ENCODE results near the gene SKIL.
A peak's percentile ranks its signal among the peaks of the same experiment; 100 is the strongest.
"Not testable (repeated sequence)": the region's sequence is repeated elsewhere in the genome, so short reads cannot be mapped to it uniquely, and the experiment has no call there.

SKIL gene, protein sequence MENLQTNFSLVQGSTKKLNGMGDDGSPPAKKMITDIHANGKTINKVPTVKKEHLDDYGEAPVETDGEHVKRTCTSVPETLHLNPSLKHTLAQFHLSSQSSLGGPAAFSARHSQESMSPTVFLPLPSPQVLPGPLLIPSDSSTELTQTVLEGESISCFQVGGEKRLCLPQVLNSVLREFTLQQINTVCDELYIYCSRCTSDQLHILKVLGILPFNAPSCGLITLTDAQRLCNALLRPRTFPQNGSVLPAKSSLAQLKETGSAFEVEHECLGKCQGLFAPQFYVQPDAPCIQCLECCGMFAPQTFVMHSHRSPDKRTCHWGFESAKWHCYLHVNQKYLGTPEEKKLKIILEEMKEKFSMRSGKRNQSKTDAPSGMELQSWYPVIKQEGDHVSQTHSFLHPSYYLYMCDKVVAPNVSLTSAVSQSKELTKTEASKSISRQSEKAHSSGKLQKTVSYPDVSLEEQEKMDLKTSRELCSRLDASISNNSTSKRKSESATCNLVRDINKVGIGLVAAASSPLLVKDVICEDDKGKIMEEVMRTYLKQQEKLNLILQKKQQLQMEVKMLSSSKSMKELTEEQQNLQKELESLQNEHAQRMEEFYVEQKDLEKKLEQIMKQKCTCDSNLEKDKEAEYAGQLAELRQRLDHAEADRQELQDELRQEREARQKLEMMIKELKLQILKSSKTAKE

DNA sequence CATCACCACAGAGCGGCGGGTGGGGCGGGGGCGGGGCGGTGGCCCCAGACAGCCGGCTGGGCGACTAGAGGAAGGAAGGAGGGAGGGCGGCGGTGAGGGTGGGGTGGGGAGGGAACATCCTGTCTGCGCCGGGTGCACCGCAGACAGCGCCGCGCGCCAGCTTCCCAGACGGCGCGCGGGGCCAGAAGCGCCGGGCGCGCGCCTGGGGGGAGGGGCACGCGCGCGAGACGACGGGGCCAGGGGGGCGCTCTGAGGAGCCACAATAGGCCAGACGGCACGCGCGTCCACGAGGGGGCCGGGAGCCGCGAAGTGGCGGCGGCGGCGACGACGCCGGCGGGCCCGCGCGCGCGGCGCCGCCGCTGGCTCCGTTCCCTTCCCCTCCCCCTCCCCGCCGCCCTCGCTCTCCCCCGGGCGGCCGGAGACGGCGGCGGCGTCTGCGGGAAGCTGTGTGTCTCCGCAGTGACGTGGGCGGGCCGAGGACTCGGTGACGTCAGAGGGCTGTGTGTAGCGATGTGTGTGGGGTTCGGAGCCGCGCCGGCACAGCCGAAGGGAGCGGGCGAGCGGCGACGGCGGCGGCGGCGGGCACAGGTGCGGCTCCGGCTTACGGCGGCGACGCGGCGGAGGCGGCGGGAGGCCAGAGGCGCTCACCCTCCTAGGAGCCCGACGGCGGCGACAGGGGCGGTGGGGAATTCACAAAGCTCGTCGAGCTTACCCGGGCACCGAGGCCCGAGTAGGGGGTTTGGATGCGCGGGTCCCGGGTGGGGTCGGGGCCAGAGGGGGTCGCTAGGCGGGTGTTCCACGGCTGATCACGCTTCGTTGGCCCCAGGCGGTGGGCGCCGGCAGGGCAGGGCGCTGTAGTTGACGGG is at the start of gene SKIL:
Gene SKIL (plus strand): TSS at position 540 of the 866 bp plus-strand sequence. CDS start 2,617 bp downstream, outside the sequence.
- DNase-seq (ENCODE audit: low read depth) = peak; percentile 79

DNA sequence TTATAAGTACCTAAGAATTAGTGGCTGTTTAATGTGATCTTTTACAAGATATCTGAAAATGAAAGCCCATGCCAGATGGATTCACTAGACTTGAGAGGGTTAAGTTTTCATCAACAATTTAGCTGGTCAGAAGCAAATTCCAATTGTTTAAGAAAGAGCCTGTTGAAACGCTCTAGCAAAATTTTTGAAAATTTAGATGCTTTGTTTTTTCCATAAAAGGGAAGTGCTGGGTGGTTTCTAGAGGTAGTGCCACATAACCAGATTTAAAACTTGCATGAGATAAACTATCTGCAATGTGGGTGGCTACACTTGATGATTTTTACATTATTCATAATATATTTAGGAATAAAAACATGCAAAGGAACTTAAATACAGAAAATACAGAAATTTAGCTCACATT is 48.5 kb upstream of the SKIL start:
- DNase-seq (ENCODE audit: low read depth) = no peak

DNA sequence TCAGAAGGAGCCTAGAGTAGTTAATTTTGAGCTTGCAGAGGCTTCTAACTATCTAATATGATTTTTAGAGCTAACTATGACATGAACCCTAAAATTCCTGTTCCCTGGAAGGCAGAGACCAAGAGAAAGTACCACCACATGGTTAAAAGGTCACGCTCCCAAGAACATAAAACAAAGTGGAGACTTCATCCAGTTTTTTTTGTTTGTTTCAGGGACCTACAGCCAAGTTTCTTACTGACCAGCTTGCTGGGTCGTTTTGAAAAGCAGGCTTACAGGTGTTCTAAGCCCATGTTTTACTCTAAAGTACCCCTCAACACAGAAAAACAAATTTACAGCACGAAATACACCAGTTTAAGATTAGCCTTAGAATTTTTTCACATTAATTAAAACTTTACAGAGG is 39.6 kb upstream of the SKIL start:
- no peak for DNase-seq (ENCODE audit: low read depth)

DNA sequence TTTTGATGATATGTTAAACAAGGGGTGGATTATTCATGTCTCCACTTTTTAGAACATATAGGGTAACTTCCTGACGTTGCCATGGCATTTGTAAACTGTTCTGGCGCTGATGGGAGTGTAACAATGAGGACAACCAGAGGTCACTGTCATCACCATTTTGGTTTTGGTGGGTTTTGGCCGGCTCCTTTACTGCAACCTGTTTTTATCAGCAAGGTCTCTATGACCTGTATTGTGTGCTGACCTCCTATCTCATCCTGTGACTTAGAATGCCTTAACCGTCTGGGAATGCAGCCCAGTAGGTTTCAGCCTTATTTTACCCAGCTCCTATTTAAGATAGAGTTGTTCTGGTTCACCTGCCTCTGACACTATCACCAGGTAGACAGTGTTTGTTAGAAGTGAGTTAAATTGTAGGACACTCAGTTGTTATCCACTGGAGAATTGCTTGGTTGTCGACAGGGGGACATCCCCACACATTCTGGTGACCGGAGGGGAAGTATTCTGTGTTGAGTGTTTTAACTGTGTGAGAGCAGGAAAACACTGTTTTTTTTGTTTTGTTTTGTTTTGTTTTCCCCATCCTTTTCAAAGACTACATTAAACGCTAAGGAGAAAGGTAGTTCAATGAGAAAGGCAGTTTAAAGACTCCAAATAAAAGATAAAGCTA is 36.9 kb upstream of the SKIL start:
- no peak for DNase-seq (ENCODE audit: low read depth)

DNA sequence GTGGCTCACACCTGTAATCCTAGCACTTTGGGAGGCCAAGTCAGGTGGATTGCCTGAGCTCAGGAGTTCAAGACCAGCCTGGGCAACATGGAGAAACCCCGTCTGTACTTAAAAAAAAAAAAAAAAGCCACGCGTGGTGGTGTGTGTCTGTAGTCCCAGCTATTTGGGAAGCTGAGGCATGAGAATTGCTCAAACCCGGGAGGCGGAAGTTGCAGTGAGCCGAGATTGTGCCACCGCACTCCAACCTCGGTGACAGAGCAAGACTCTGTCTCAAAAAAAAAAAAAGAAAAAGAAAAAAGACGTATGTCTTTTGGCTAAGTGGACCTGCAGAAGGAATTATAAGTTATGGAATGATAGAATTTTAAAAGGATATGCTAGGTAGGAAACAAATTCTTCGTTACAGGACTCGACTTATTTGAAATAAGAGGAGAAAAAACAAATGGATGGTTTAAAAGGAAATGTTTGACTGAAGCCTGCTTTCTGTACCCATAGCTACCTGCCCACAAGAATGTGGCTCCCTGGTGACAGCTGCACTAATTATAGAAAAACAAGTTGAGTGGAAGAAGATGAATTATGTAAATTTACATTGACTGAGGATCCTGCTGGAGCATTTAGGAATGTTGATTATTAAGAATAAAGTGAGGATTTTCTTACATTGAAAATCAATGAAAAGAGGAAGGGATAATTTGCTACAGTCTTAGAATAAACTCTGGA is 36.0 kb upstream of the SKIL start:
- no peak for DNase-seq (ENCODE audit: low read depth)

DNA sequence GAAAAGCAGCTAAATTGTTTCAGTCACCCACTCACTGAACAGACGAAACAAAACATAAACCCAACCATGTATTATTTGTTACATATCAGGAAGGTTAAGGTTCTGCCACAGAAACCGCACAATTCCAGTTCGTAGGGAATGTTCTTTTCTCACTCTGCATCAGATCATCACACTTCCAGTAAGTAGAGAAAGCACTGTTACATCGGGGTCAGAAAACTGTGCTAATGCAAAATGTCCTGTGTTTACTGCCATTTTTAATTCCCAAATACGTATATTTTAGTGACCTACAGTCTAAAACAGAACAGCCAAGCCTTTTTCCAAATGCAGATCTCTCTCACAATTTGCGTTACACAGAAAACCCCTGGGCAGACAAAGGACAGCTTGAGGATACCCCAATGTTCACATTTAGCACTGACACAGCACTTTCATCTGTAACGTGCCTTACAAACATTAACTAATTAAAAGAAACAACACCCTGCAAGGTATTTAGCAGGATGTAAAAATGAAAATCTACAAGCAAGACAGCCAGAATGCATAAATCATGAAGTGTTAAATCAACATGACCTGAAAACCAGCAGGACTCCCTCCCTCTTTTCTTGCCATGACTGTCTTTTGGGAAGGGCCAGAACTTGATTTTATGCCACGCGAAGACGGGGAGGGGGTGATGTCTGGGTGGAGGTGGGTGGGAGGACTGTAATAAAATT is 34.8 kb upstream of the SKIL start:
- no peak for DNase-seq (ENCODE audit: low read depth)

DNA sequence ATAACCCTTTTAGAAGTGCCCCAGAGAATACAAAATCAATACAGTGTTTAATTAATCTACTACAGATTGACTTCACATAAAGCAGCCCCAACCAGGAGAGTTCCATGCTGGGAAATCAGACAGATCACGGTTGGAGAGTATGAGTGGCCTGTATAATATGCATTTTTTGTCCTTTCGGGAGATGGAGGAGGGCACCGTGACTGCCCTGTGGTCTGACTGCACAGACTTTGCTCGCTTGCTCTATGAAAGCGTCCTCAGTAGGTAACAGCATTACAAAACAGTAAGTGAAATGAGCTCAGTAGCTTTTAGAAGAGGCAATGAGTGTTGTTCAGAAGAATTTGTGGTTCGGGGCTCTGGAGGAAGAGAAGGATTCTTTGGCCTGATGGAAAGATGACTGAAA is 34.2 kb upstream of the SKIL start:
- no peak for DNase-seq (ENCODE audit: low read depth)

DNA sequence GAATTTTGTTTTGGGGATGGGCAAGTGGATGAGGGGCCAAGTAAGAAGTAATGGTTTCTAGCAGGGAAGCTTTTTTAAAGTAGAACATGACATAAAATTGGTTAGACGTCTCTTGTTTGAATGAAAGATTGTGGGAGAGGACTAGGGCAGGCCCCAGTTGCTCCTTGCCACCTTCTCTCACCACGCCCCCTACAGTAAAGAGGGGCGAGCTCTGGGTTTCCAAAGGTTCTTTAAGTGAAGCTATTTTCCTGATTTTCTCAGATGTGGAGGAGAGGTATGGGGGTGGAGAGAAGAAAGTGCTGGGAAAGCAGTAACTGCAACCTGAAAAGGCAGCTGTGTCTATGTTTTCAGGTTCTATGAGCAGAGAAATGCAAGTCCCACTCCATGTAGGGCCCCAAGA is 32.6 kb upstream of the SKIL start:
- no peak for DNase-seq (ENCODE audit: low read depth)

DNA sequence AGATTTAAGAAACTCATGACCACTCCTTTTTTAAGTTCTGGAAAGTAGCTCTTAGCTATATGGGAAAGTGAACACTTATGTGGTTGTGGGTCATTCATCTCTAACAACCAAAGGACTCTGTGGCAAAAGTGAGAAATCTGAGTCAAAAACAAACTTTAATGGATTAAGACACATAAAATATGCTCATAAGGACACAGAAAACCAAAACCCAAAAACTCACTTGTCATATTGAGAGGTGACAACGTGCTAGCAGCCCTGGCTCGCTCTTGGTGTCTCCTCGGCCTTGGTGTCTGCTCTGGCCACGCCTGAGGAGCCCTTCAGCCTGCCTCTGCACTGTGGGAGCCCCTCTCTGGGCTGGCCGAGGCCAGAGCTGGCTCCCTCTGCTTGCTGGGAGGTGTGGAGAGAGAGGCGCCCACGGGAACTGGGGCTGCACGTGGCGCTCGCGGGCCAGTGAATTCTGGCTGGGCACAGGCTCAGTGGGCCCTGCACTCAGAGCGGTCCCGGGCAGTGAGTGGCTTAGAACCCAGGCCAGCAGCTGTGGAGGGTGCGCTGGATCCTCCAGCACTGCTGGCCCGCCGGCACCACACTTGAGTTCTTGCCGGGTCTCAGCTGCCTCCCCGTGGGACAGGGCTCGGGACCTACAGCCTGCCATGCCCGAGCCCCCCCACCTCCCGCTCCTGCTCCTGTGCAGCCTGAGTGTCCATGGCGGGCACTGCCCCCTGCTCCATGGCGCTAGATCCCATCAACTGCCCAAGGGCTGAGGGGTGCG is 30.3 kb upstream of the SKIL start:
- DNase-seq (ENCODE audit: low read depth) = no peak

DNA sequence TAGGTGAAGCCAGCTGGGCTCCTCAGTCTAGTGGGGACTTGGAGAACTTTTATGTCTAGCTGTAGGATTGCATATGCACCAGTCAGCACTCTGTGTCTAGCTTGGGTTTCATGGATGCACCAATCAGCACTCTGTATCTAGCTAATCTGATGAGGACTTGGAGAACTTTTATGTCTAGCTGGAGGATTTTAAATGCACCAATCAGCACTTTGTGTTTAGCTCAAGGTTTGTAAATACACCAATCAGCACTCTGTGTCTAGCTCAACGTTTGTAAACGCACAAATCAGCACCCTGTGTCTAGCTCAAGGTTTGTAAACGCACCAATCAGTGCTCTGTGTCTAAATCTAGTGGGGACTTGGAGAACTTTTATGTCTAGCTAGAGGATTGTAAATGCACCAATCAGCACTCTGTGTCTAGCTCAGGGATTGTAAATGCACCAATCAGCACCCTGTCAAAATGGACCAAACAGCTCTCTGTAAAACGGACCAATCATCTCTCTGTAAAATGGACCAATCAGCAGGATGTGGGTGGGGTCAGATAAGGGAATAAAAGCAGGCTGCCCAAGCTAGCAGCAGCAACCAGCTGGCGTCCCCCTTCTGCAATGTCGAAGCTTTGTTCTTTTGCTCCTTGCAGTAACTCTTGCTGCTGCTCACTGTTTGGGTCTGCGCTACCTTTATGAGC is 29.5 kb upstream of the SKIL start:
- not testable (repeated sequence) for DNase-seq (ENCODE audit: low read depth)

DNA sequence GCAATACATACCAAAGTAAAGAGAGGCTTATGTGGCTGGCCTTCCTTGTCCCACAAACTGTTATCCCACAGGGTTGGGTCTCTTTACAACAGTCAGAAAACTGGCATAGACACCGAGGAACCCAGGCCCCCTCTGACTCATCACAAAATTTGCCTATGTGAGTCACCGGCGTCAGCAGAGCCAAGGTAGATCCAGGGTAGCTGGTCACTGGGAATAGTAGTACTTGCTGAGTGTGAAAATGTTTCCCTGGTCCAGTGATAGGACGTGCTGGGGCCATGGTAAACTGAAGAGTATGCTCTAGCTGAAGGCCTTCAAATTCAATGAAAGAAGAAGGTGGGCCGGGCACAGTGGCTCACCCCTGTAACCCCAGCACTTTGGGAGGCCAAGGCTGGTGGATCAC is 27.1 kb upstream of the SKIL start:
- DNase-seq (ENCODE audit: low read depth) = no peak

DNA sequence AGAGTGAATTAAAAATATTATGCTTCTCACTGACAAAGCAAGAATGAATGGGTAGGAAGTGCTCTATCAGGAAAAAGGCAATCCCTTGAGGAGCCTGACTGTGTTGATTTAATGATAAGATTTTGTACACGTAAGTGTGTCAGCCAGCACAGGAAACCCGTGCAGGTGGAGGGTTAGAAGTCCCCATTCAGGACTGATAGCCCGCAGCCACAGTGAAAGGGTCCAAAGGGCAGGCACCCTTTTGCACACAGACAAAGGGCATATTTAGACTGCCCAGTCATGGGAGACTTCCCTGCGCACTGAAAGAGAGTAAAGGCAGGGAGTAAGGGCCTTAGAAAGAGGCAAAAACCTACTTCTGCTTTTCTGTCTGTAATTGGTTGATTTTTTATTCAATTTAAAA is 26.4 kb upstream of the SKIL start:
- DNase-seq (ENCODE audit: low read depth) = no peak

DNA sequence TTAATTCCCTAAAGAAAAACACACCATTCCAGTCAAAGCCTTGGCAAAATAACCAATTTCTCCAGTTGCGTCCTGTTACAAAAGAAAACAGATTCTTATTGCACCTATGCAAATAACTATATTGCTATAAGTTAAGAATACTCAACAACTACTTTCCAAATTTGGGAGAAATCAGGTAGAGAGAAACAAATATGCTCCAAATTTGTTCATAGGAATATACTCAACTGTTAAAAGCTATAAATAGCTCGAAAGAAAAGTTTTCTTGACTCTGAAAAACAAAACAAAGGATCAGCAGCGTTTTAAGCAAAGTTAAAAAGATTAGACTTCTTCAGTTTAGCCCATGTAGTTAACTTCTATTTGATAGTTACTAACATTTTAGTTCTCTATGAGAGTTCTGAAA is 20.1 kb upstream of the SKIL start:
- DNase-seq (ENCODE audit: low read depth) = no peak

DNA sequence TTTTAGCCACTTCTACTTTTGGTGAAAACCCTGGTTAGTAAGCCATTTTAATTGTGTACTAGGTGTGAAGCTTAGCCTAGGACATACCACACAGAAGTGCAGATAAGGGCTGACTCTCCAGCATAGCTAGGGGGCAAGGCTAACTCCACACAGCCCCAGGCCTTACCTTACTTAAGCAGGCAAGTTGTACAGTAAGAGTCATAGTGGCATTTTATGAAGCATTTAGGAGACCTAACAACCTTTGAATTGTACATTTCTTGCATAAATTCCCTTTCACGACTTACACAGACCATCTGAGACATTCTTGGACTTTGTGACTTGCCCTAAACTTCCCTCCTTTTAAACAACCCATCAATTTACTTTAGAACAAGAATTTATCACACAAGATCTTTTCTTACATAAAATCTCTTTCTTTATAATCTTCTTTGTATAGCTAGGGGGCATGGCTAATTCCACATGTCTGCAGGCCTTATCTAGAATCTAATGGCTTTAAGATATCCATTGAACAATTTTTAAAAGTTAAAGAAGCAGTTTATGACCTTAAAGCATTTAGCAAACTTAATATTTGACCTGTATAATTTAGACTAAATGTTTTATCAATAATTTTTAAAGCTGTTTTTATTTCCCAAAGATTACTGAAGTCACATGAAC is 18.7 kb upstream of the SKIL start:
- no peak for DNase-seq (ENCODE audit: low read depth)

DNA sequence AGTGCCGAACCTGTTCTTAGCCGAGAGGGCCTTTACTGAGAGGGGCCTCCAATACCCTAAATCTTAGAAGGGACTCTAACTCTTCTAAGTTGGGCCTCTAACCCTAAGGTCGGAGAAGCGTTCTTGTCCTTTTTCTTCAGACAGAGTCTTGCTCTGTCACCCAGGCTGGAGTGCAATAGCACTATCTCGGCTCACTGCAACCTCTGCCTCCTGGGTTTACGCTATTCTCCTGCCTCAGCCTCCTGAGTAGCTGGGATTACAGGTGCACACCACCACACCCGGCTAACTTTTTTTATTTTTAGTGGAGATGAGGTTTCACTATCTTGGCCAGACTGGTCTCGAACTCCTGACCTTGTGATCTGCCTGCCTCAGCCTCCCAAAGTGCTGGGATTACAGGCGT is 15.2 kb upstream of the SKIL start:
- DNase-seq (ENCODE audit: low read depth) = not testable (repeated sequence)

DNA sequence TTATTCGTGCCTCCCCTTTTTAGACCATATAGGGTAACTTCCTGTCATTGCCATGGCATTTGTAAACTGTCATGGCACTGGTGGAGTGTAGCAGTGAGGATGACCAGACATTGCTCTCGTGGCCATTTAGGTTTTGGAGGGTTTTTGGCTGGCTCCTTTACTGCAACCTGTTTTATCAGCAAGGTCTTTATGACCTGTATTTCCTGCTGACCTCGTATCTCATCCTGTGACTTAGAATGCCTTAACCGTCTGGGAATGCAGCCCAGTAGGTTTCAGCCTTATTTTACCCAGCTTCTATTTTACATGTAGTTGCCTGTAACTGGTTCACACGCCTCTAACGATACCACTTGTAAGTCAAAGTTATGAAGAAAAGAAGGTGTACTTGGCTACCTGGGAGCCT is 13.7 kb upstream of the SKIL start:
- not testable (repeated sequence) for DNase-seq (ENCODE audit: low read depth)

DNA sequence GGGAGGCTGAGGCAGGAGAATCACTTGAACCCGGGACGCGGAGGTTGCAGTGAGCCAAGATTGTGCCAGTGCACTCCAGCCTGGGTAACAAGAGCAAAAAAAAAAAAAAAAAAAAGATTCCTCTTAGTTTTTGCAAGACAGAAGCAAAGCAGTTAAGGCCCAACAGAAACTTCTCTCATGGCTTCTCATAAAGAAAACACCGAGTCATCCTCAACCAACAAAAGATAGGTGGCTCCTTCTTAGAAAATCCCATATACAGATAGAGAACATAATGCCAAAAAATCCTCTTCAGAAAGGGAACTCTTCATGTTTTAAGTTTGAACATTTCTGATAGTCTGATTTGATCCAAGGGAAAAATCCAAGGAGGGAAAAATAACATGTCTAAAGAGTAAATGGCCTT is 12.5 kb upstream of the SKIL start:
- DNase-seq (ENCODE audit: low read depth) = no peak

DNA sequence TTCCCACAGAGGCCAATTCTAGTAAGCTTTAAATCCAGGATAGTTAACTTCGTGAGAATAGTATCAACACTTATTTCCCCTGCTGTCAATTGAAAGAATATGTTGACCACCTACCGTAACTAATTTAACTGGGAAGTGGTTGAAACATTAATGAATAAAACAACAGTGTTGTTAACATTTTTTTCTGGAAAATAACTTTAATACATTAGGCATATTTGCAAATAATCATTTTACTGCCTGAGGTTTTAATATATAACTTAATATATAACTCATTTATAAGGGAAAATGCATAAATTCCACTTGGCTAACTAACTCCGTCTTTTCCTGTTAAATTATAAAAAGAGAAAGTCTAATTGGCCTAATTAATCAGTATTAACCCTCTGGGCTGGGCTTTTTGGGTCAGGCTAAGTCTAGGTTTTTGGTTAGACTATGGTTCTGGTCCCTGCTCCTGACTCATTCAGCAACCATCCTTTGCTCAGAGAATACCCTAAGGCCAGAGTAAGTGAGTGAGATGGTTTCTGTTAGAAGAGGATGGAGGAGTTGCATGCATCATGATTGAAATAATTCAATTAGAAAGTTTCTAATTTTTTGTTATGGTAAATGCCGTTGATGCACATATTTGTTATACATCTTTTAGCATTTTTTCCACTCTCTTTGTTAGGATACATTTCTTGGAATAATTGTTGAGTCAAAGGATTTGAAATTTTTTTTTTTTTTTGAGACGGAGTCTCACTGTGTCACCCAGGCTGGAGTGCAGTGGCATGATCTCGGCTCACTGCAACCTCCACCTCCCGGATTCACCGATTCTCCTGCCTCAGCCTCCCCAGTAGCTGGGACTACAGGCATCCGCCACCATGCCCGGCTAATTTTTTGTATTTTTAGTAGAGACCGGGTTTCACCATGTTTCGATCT is 10.8 kb upstream of the SKIL start:
- DNase-seq (ENCODE audit: low read depth) = no peak

All from CMK (cell line).